ENCODE data around the gene ANAPC5. TPM values are rescaled to one million over a fixed set of nuclear protein-coding genes. Genes with fewer than 3 reads are reported as not detected.

The ANAPC5 gene
- total RNA-seq, 1 donor from 2014 or later = 79.7 TPM

GRCh38 chr12:121373755-121374154 lies 21.5 kb upstream of the ANAPC5 start:
- ATAC-seq = no peak
- Histone ChIP-seq H3K4me1 (no peaks in the 10 kb centered on the region), H3K4me3 (no peak overlapping the region), H3K9me3 (no peaks in the 10 kb centered on the region), H3K27ac (no peak overlapping the region), H3K36me3 (no peaks in the 10 kb centered on the region), H3K27me3 (ENCODE audit: low read depth) (no peaks in the 10 kb centered on the region)
- no peak for DNase-seq
- no peak for TF ChIP-seq CTCF (IDR thresholded peaks at IDR 0.05)
- intact Hi-C loops (cut with DNase I) = no loop called here

- intact Hi-C loops (cut with DNase I) = no loop called here
These were observed 19.2 kb upstream of the ANAPC5 start for GRCh38 chr12:121371404-121371803.

DNA sequence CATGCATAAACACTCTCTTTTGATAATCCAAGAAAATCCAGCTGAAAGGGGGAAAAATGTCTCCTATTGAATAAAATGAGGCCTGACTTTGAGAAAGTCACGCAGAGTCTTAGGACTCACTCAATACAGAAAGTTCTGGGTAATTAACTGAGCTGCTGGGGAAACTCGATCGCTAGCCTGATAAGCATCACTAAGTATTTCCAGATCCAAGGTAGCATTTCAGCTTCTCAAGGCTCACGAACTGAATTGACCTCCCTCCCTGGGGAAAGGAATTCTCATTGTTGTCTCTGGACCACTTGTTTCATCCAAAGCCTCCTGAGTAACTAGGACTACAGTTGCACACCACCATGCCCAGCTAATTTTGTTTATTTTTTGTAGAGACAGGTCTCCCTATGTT lies 13.8 kb upstream of the ANAPC5 start:
- H3K4me1 ChIP-seq = no peaks in the 10 kb centered on the region
- intact Hi-C loops (cut with DNase I) = no loop called here
- no peak for ATAC-seq

More at GRCh38 chr12:121371404-121371803, 19.2 kb upstream of the ANAPC5 start:
- Histone ChIP-seq H3K27ac (no peak overlapping the region), H3K4me3 (no peak overlapping the region), H3K27me3 (ENCODE audit: low read depth) (no peaks in the 10 kb centered on the region), H3K36me3 (no peaks in the 10 kb centered on the region), H3K4me1 (no peaks in the 10 kb centered on the region), H3K9me3 (no peaks in the 10 kb centered on the region)
- no peak for ATAC-seq
- no peak for TF ChIP-seq CTCF (IDR thresholded peaks at IDR 0.05)
- DNase-seq = no peak

GRCh38 chr12:121365416-121366062 lies 13.3 kb upstream of the ANAPC5 start:
- no peaks in the 10 kb centered on the region for H3K27me3 ChIP-seq (ENCODE audit: low read depth)
- H3K27ac ChIP-seq = no peak overlapping the region
- no peaks in the 10 kb centered on the region for H3K4me1 ChIP-seq
- ATAC-seq = no peak
- H3K9me3 ChIP-seq = no peaks in the 10 kb centered on the region
- TF ChIP-seq CTCF (IDR thresholded peaks at IDR 0.05) = no peak
- no peak overlapping the region for H3K4me3 ChIP-seq
- DNase-seq = no peak
- intact Hi-C loops (cut with DNase I) = no loop called here
- H3K36me3 ChIP-seq = no peaks in the 10 kb centered on the region

More for the DNA sequence above, 13.8 kb upstream of the ANAPC5 start:
- DNase-seq = no peak
- Histone ChIP-seq H3K4me3 (no peak overlapping the region), H3K36me3 (no peaks in the 10 kb centered on the region), H3K27ac (no peak overlapping the region), H3K9me3 (no peaks in the 10 kb centered on the region), H3K27me3 (ENCODE audit: low read depth) (no peaks in the 10 kb centered on the region)
- no peak for TF ChIP-seq CTCF (IDR thresholded peaks at IDR 0.05)

DNA sequence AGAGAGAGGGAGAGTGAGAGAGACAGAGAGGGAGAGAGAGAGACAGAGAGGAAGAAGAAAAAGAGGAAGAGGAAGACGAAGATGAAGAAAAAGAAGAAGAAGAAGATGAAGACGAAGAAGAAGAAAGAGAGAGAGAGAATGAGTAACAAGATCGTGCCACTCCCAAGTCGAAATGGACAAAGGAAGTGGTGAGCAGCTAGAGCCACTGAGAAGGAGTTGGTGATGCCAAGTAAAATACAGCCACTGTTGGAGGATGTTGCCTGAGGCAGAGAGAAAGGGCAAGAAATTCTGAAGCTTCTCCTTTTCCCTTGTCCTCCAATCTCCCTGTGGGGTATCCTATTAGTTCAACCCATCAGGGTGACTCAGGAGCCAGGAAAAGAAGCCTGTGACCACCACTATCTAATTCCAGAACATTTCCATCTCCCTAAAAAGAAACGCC lies 12.5 kb upstream of the ANAPC5 start:
- DNase-seq (no peak), ATAC-seq (no peak)
- TF ChIP-seq CTCF (IDR thresholded peaks at IDR 0.05) = no peak
- no peak overlapping the region for H3K27ac ChIP-seq
- H3K36me3 ChIP-seq = no peaks in the 10 kb centered on the region
- intact Hi-C loops (cut with DNase I) = no loop called here
- H3K27me3 ChIP-seq (ENCODE audit: low read depth) = no peaks in the 10 kb centered on the region
- H3K4me3 ChIP-seq = no peak overlapping the region
- H3K9me3 ChIP-seq = no peaks in the 10 kb centered on the region
- H3K4me1 ChIP-seq = no peaks in the 10 kb centered on the region
